ENCODE data around the gene FGF1. TPM values are rescaled to one million over a fixed set of nuclear protein-coding genes. Genes with fewer than 3 reads are reported as not detected.

FGF1 gene
- total RNA-seq, 1 donor from 2014 or later = 1.8 TPM

DNA sequence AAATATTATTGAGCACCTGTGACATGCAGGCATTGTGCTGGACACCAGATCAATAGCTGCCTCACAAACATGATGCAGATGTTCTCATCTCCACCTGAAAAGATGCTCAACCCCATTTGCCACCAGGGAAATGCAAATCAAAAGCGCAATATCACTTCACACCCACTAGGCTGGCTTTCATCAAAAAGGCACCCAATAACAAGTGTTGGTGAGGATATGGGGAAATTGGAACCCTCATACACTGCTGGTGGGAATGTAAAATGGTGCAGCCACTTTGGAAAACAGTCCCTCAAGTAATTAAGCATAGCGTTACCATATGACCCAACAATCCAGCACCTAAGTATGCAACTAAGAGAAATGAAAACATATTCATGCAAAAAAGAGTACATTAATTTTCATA, 24.7 kb downstream of the FGF1 start:
- Histone ChIP-seq H3K9me3 (no peaks in the 10 kb centered on the region), H3K27ac (no peak overlapping the region), H3K4me3 (no peak overlapping the region), H3K4me1 (peaks cover under 1% of the 10 kb centered on the region), H3K27me3 (no peaks in the 10 kb centered on the region), H3K36me3 (no peaks in the 10 kb centered on the region)
- intact Hi-C loops (cut with DNase I) = no loop called here
- TF ChIP-seq CTCF (IDR thresholded peaks at IDR 0.05) = no peak
- DNase-seq (no peak), ATAC-seq (no peak)

DNA sequence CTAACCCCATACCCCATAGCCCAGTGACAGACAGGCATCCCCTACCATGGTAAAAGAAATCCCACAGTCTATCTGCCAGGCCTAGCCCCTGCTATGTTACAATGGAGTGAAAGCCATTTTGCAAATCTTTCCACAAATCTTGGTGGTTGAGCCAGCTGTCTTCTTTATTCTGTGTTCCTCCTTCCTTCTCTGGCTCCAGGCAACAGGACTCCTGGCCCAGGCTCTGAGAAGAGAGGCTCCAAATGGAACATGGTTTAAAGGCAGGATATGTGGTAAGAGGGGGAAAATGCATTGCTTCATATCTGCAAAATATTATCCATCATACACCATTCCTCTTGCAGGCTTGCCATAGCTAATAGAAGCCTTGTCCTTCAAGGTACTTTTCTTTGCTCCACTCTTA, 25.2 kb downstream of the FGF1 start:
- H3K27me3 ChIP-seq = no peaks in the 10 kb centered on the region
- no peak overlapping the region for H3K27ac ChIP-seq
- H3K9me3 ChIP-seq = no peaks in the 10 kb centered on the region
- intact Hi-C loops (cut with DNase I) = no loop called here
- no peak for TF ChIP-seq CTCF (IDR thresholded peaks at IDR 0.05)
- H3K36me3 ChIP-seq = no peaks in the 10 kb centered on the region
- DNase-seq (no peak), ATAC-seq (no peak)
- H3K4me3 ChIP-seq = no peak overlapping the region
- H3K4me1 ChIP-seq = peaks cover 4% of the 10 kb centered on the region

DNA sequence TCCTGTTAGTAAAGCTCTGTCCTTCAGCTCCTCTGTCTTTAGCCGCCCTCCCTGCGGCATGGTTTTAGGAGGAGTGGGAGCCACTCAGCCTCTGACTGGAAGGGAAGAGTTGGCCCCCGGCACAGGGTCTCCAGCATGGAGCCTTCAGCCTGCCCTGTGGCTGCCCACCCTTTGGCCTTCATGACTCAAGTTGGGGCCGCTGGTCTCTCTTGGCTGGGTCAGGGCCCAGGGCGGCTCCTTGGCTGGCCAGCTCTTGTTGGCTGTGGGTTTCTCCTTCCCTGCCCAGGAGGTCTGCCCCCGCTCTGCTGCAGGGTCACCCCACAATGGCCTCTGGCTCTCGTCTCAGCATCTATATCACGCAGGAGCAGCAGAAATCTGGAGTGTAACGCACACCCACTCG, 25.7 kb downstream of the FGF1 start:
- Histone ChIP-seq H3K27me3 (no peaks in the 10 kb centered on the region), H3K27ac (no peak overlapping the region), H3K4me1 (peaks cover 6% of the 10 kb centered on the region), H3K36me3 (no peaks in the 10 kb centered on the region), H3K9me3 (no peaks in the 10 kb centered on the region), H3K4me3 (no peak overlapping the region)
- DNase-seq = no peak
- ATAC-seq = no peak
- TF ChIP-seq CTCF (IDR thresholded peaks at IDR 0.05) = no peak
- intact Hi-C loops (cut with DNase I) = no loop called here

DNA sequence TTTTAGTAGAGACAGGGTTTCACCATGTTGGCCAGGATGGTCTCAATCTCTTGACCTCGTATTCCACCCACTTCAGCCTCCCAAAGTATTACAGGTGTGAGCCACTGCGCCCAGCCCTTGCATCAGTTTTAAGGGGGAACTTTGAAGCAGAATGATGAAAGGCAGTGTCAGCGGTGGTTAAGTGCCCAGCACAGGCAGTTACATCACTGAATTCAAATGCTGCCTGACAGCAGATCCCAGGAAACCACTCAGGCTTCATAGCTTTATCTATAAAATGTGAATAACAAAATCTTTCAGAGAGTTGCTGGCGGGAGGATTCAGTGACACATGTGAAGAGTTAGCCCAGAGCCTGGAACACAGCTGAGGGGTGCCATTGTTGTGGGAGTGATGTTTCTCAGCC, 26.5 kb downstream of the FGF1 start:
- no peak for TF ChIP-seq CTCF (IDR thresholded peaks at IDR 0.05)
- Histone ChIP-seq H3K4me1 (peaks cover 6% of the 10 kb centered on the region), H3K4me3 (no peak overlapping the region), H3K27ac (no peak overlapping the region), H3K9me3 (no peaks in the 10 kb centered on the region), H3K36me3 (no peaks in the 10 kb centered on the region), H3K27me3 (no peaks in the 10 kb centered on the region)
- ATAC-seq (no peak), DNase-seq (no peak)
- intact Hi-C loops (cut with DNase I) = loop anchor here (5.0 kb wide), 1 partner anchor 38 kb away; no protein-coding TSS in a partner anchor

DNA sequence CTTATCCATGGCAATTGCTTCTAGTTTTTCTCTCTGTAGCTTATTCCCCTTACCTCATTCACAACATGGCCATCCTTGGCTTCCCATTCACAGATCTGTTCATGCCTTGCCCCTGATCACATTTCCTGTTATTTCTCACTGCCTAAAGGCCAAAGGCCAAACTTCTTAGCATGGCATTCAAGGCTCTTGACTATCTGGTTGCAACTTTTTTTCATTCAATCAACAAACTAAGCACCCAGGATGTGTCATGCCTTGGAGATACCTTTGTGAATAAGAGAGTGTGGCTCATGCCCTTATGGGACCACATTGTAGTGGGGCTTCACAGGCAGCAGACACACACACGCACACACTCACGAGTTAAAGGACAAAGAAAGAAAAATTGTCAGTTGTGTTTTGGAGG, 27.6 kb downstream of the FGF1 start:
- H3K4me3 ChIP-seq = no peak overlapping the region
- no peaks in the 10 kb centered on the region for H3K9me3 ChIP-seq
- no peaks in the 10 kb centered on the region for H3K27me3 ChIP-seq
- no peak for TF ChIP-seq CTCF (IDR thresholded peaks at IDR 0.05)
- DNase-seq (no peak), ATAC-seq (no peak)
- H3K4me1 ChIP-seq = peaks cover 6% of the 10 kb centered on the region
- no peak overlapping the region for H3K27ac ChIP-seq
- intact Hi-C loops (cut with DNase I) = loop anchor here (5.0 kb wide), 1 partner anchor 39 kb away; no protein-coding TSS in a partner anchor
- no peaks in the 10 kb centered on the region for H3K36me3 ChIP-seq

GRCh38 chr5:142657446-142657845, 28.4 kb downstream of the FGF1 start:
- no peak for DNase-seq
- Histone ChIP-seq H3K4me3 (no peak overlapping the region), H3K9me3 (no peaks in the 10 kb centered on the region), H3K4me1 (peaks cover 6% of the 10 kb centered on the region), H3K27ac (no peak overlapping the region), H3K36me3 (no peaks in the 10 kb centered on the region), H3K27me3 (no peaks in the 10 kb centered on the region)
- intact Hi-C loops (cut with DNase I) = loop anchor here (5.0 kb wide), 1 partner anchor 40 kb away; no protein-coding TSS in a partner anchor
- ATAC-seq = no peak
- no peak for TF ChIP-seq CTCF (IDR thresholded peaks at IDR 0.05)
